Measurements from ENCODE around the gene ZMPSTE24. TPM values are rescaled to one million over a fixed set of nuclear protein-coding genes. Genes with fewer than 3 reads are reported as not detected.
A peak's percentile ranks its signal among the peaks of the same experiment; 100 is the strongest.
"Not testable (repeated sequence)": the region's sequence is repeated elsewhere in the genome, so short reads cannot be mapped to it uniquely, and the experiment has no call there.

Gene ZMPSTE24
- 10 to 100 TPM; 17.1 to 24.8 (median 20.7) TPM for polyA plus RNA-seq (ENCODE audit: low read depth in 6 of 6)

- peaks cover 10 to 17% of the 10 kb centered on the region in 2 donors for H3K36me3 Mint-ChIP-seq
- ATAC-seq (ENCODE audit: low read depth in 2 of 2) (peak; percentile 95 to 96), DNase-seq (peak; percentile 94)
- peak within 1 kb of the TSS; percentile 97 to 99 (median 98) for H3K4me3 Mint-ChIP-seq
- H3K27ac Mint-ChIP-seq: peak within 1 kb of the TSS; percentile 99
- H3K9me3 Mint-ChIP-seq: no peaks in the 10 kb centered on the region
- H3K4me1 Mint-ChIP-seq: peaks cover 18 to 40% (median 39%) of the 10 kb centered on the region in 3 donors
- no peaks in the 10 kb centered on the region for H3K27me3 Mint-ChIP-seq
These were observed at the start of gene ZMPSTE24 for GRCh38 chr1:40257688-40258444. TSS of gene ZMPSTE24 (plus strand) at chr1:40258236. CDS start at chr1:40258272, 36 bp downstream.

- DNase-seq (no peak), ATAC-seq (ENCODE audit: low read depth in 2 of 2) (no peak)
- peaks cover 20 to 25% of the 10 kb centered on the region in 2 donors for H3K36me3 Mint-ChIP-seq
- no peaks in the 10 kb centered on the region for H3K9me3 Mint-ChIP-seq
- peak overlapping the region in 4 of 6 donors; percentile 5 to 65 (median 32) for H3K27ac Mint-ChIP-seq
- no peaks in the 10 kb centered on the region for H3K27me3 Mint-ChIP-seq
- H3K4me3 Mint-ChIP-seq: peak overlapping the region in 1 of 8 donors; percentile 1
- H3K4me1 Mint-ChIP-seq: peaks cover 6 to 16% (median 9%) of the 10 kb centered on the region in 3 donors
These were observed 47.4 kb upstream of the ZMPSTE24 start for GRCh38 chr1:40210511-40211204.

DNA sequence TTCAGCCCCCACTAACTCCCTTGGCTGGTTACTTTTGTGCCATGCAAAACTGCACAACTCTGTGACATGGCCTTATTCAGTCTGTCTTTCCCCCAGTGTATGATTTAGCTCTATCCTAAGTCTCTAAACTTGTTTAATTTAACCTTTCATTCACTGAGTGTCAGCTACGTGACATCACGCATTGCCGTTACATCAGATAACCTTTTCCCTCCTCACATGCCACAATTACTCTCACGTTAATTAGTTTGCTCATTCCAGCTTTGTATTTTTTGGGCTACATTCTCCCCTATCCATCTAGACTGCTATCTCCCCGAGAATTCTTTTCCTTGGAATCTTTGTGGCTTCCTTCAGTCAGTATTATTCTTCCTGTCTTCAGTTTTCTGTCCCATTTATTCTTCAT, 39.7 kb upstream of the ZMPSTE24 start:
- Mint-ChIP-seq H3K4me3 (no peak overlapping the region), H3K36me3 (peaks cover 8 to 11% of the 10 kb centered on the region in 2 donors), H3K27me3 (no peaks in the 10 kb centered on the region), H3K27ac (peak overlapping the region in 2 of 6 donors; percentile 58 to 82), H3K4me1 (peaks cover 0 to 2% (median 0%) of the 10 kb centered on the region in 3 donors), H3K9me3 (no peaks in the 10 kb centered on the region)
- DNase-seq: no peak
- ATAC-seq (ENCODE audit: low read depth in 2 of 2): no peak

GRCh38 chr1:40221471-40221905, 36.5 kb upstream of the ZMPSTE24 start:
- H3K9me3 Mint-ChIP-seq; H3K27ac Mint-ChIP-seq; H3K4me3 Mint-ChIP-seq; H3K27me3 Mint-ChIP-seq; ATAC-seq (ENCODE audit: low read depth in 2 of 2); DNase-seq; H3K4me1 Mint-ChIP-seq; H3K36me3 Mint-ChIP-seq: not testable (repeated sequence)

DNA sequence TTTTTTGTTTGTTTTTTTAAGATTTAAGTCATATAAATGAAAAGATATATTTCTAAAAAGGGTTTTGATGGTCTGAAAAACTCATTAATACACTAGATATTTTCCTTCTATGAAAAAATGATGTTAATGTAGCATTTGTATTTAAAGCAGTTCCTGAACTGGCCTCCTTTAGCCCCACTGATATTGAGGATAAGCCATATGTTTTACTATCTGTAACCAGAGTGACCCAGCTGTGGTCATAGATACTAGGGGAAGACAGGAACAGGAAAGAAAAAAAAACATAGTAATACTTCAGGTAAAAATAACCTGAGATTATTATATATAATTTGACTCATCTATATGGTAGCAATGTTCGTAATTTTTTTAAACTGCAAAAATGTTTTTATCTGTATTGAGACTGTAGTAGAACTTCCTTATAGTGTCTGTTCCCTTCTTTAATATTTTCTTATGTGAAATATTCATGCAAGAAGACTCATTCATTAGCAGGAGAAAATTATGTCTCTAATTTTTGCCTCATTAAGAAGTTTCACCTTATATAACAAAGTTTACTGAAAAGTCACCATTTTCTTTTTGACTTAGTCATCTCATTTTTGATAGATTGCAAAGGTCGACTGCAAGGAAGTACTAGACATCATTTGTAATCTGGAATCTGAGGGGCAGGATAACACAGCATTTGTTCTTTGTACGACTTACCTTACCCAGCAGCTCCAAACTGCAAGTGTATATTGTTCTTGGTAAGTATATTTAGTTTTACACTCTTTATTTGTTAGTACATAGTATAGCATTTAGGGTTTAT, 35.9 kb upstream of the ZMPSTE24 start:
- Mint-ChIP-seq H3K36me3 (peaks cover 0 to 5% of the 10 kb centered on the region in 2 donors), H3K4me1 (peaks cover 0 to 2% (median 0%) of the 10 kb centered on the region in 3 donors), H3K9me3 (no peaks in the 10 kb centered on the region), H3K4me3 (no peak overlapping the region), H3K27me3 (no peaks in the 10 kb centered on the region), H3K27ac (no peak overlapping the region)
- ATAC-seq (ENCODE audit: low read depth in 2 of 2) (no peak), DNase-seq (no peak)

DNA sequence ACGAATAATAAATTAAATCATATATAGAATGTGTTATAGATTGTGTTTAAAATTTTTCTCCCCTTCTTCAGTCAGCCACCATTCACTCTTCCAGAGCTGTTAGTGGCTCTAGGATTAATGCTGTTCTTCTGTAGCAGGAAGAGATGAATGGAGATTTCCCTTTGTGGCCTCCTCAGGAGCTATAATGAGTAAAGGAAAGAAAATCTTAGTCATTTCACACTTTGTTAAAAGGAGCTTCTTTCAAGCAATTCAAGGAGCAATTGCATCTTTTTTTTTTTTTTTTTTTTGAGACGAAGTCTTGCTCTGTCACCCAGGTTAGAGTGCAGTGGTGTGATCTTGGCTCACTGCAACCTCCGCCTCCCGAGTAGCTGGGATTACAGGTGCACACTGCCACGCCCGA, 34.0 kb upstream of the ZMPSTE24 start:
- Mint-ChIP-seq H3K4me3 (no peak overlapping the region), H3K36me3 (peaks cover 0 to 5% of the 10 kb centered on the region in 2 donors), H3K4me1 (peaks cover 0 to 2% (median 0%) of the 10 kb centered on the region in 3 donors), H3K9me3 (no peaks in the 10 kb centered on the region), H3K27me3 (no peaks in the 10 kb centered on the region), H3K27ac (no peak overlapping the region)
- no peak for DNase-seq
- no peak for ATAC-seq (ENCODE audit: low read depth in 2 of 2)

DNA sequence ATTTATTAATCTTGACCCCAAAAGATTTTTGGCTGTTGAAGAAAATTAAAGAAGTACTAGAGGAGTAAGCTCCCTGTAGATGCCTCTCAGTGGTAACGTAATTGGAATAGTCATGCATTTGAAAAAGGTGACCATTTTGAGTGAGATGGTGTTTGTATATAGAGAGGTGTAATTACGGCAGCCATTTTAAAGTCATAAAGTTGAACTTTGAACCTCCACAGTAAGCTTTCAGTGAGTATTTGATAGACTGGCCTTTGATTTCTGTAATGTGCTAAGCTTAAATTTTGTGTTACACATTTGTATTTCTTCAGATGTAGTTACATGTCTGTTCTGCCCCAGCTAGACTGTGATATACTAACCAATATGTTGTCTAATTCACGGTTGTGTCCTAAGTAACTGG, 31.8 kb upstream of the ZMPSTE24 start:
- Mint-ChIP-seq H3K9me3 (peaks cover 0 to 2% (median 0%) of the 10 kb centered on the region in 7 donors), H3K27me3 (no peaks in the 10 kb centered on the region), H3K27ac (peak overlapping the region in 2 of 6 donors; percentile 7 to 45), H3K4me3 (no peak overlapping the region), H3K36me3 (peaks cover 5 to 11% of the 10 kb centered on the region in 2 donors), H3K4me1 (no peaks in the 10 kb centered on the region)
- no peak for DNase-seq
- ATAC-seq (ENCODE audit: low read depth in 2 of 2): no peak

DNA sequence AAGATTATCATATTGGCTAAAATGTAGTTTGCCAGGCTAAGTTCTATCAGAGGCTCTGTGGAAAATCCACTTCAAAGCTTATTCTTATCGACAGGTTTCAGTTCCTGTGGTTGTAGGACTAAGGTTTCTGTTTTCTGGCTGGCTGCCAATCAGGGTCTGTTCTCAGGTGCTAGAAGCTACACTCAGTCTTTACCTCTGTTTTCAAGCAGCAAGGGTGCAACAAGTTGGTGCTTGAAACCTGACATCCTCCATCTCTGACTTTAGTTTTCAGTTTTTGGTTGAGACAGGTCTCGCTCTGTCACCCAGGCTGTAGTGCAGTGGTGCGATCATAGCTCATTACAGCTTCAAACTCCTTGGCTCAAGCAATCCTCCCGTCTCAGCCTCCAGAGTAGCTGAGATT, 25.6 kb upstream of the ZMPSTE24 start:
- H3K4me3 Mint-ChIP-seq: no peak overlapping the region
- ATAC-seq (ENCODE audit: low read depth in 2 of 2) (peak; percentile 80 to 87), DNase-seq (peak; percentile 40)
- peak overlapping the region in 1 of 6 donors; percentile 75 for H3K27ac Mint-ChIP-seq
- H3K27me3 Mint-ChIP-seq: no peaks in the 10 kb centered on the region
- H3K36me3 Mint-ChIP-seq: peaks cover 29 to 43% of the 10 kb centered on the region in 2 donors
- H3K4me1 Mint-ChIP-seq: peaks cover 0 to 8% (median 4%) of the 10 kb centered on the region in 3 donors
- H3K9me3 Mint-ChIP-seq: peaks cover 0 to 5% (median 1%) of the 10 kb centered on the region in 7 donors

GRCh38 chr1:40239626-40240025, 18.4 kb upstream of the ZMPSTE24 start:
- DNase-seq (no peak), ATAC-seq (ENCODE audit: low read depth in 2 of 2) (no peak)
- Mint-ChIP-seq H3K27ac (no peak overlapping the region), H3K27me3 (no peaks in the 10 kb centered on the region), H3K36me3 (peaks cover 12 to 23% of the 10 kb centered on the region in 2 donors), H3K9me3 (no peaks in the 10 kb centered on the region), H3K4me3 (no peak overlapping the region), H3K4me1 (peaks cover 4 to 8% (median 5%) of the 10 kb centered on the region in 3 donors)

DNA sequence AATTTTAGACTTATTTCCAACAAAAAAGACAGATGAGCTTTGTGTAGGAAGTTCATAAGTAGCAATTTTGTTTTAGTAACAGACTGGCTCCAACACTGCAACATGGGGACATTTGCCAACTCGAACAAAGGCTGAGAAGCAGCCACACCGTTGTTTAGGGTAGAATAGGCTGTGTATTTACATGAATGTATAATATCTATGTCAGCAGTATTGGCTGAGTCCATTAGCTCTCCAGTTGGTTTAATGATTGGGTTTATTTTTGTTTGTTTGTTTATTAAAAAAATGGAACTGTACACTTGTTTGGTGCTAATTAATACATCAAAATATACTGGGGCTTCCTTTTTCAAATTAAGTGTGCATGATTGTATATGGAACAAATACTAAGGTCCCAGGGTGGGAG, 17.6 kb upstream of the ZMPSTE24 start:
- Mint-ChIP-seq H3K4me1 (peaks cover 4 to 8% (median 5%) of the 10 kb centered on the region in 3 donors), H3K9me3 (no peaks in the 10 kb centered on the region), H3K27me3 (no peaks in the 10 kb centered on the region), H3K27ac (no peak overlapping the region), H3K4me3 (no peak overlapping the region), H3K36me3 (peaks cover 12 to 22% of the 10 kb centered on the region in 2 donors)
- DNase-seq (no peak), ATAC-seq (ENCODE audit: low read depth in 2 of 2) (no peak)

DNA sequence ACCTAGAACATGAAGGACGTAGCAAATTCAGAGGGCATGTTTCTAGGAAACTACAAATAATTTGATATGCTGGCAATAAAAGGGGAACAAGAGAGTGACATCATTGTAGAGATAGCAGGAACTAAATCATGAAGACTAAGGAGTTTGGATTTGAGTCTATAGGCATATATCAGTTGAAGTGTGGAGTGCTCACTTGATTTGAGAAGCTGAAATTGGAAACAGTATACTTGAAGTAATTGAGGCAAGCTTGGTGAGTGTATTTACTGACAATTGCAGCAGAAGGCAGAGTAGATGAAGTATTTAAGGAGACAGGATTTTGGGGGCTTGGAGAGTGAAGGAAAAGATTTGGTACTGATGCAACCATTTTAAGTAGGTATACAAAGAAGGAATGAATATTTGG, 16.7 kb upstream of the ZMPSTE24 start:
- ATAC-seq (ENCODE audit: low read depth in 2 of 2) (no peak), DNase-seq (no peak)
- H3K4me3 Mint-ChIP-seq: no peak overlapping the region
- no peaks in the 10 kb centered on the region for H3K27me3 Mint-ChIP-seq
- peaks cover 8 to 11% (median 8%) of the 10 kb centered on the region in 3 donors for H3K4me1 Mint-ChIP-seq
- H3K9me3 Mint-ChIP-seq: no peaks in the 10 kb centered on the region
- peak overlapping the region in 2 of 6 donors; percentile 0 for H3K27ac Mint-ChIP-seq
- peaks cover 5 to 12% of the 10 kb centered on the region in 2 donors for H3K36me3 Mint-ChIP-seq

GRCh38 chr1:40243351-40243750, 14.7 kb upstream of the ZMPSTE24 start:
- DNase-seq (no peak), ATAC-seq (ENCODE audit: low read depth in 2 of 2) (no peak)
- peak overlapping the region in 1 of 6 donors; percentile 36 for H3K27ac Mint-ChIP-seq
- H3K27me3 Mint-ChIP-seq: no peaks in the 10 kb centered on the region
- H3K4me1 Mint-ChIP-seq: peaks cover 8 to 11% (median 8%) of the 10 kb centered on the region in 3 donors
- no peaks in the 10 kb centered on the region for H3K36me3 Mint-ChIP-seq
- H3K9me3 Mint-ChIP-seq: no peaks in the 10 kb centered on the region
- no peak overlapping the region for H3K4me3 Mint-ChIP-seq

DNA sequence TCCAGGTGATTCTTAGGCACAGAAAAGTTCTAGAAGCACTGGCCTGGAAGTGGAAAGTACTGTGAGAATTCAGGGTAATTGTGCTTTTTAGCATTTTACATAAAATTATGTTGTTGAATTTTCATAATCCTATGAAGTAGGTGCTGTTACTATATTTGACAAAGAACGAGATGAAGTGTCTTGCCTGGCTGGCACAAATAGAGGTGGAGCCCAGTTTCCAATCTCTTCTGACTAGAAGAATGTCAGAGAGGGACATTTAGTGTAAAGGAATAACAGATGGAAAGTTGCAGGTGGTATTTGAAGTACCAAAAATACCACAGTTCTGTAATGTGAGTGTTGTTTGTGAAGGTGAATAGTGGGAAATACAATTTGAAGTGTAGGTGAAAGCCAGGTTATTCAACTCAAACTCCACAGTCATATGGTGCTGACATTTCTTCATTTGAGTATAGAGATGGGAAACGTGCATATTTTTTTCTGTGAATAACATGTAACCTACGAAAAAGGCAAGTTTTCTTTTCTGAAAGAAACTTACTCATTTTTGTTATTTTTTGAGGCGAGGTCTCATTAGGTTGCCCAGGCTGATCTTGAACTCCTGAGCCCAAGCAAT, 13.8 kb upstream of the ZMPSTE24 start:
- no peak for DNase-seq
- H3K4me1 Mint-ChIP-seq: peaks cover 8 to 11% (median 8%) of the 10 kb centered on the region in 3 donors
- ATAC-seq (ENCODE audit: low read depth in 2 of 2): no peak
- H3K4me3 Mint-ChIP-seq: no peak overlapping the region
- peak overlapping the region in 2 of 6 donors; percentile 44 to 62 for H3K27ac Mint-ChIP-seq
- H3K27me3 Mint-ChIP-seq: no peaks in the 10 kb centered on the region
- no peaks in the 10 kb centered on the region for H3K9me3 Mint-ChIP-seq
- H3K36me3 Mint-ChIP-seq: no peaks in the 10 kb centered on the region

Data from naive B cell (primary cell).